GM18519 (cell line): Measurements from ENCODE around the gene PIM2.

Experiments used
- ATAC-seq: cut with Tn5 transposase; IDR thresholded peaks from one replicate; pipeline ENCODE4 v1.9.1; 2021; ENCODE audit warnings: mild to moderate bottlenecking, moderate library complexity; ENCODE audit not compliant: unreplicated experiment, low FRiP score

The PIM2 gene

DNA sequence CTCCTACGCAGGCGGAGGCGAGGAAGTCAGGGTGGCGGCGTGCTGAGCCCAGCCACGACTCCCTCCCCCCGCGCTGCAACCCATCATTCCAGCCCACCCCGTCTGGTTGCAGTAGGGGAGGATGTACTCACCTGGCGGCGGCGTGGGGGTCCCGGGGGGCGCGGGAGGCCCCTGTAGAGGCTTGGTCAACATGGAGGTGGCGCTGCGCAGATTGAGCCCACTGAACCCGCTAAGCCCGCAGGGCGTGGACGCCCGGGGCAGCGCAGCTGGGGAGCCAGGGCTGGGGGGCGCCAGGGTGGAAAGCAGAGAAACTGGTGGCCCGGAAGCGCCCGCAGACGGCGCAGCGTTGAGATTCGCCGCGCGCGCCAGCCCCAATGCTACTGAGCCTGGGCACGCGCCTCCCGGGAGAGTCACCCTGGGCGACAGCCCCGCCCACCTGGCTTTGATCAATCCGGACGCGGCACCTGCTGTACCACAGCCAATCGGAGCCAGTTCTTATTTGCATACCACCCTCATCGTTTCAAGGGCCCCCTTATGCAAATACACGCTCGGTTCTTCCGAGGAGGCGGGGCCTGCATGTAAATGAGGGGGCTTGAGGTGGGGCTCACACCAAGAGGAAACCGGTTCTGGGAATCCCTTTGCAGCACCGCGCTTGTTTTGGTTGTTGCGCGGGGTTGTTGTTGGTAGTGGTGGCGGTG is at the start of gene PIM2:
Gene PIM2 (minus strand): TSS at position 382 of the 698 bp plus-strand sequence. CDS start 190 bp downstream, at position 192.
- ATAC-seq = peak; percentile 63

- ATAC-seq = no peak
Measured at GRCh38 chrX:48968377-48968776, 49.6 kb upstream of the PIM2 start.

- ATAC-seq = no peak
Measured at GRCh38 chrX:48966796-48967579, 48.2 kb upstream of the PIM2 start.

GRCh38 chrX:48965959-48966358 is 47.1 kb upstream of the PIM2 start:
- no peak for ATAC-seq

GRCh38 chrX:48961585-48962091 is 42.8 kb upstream of the PIM2 start:
- ATAC-seq = no peak

DNA sequence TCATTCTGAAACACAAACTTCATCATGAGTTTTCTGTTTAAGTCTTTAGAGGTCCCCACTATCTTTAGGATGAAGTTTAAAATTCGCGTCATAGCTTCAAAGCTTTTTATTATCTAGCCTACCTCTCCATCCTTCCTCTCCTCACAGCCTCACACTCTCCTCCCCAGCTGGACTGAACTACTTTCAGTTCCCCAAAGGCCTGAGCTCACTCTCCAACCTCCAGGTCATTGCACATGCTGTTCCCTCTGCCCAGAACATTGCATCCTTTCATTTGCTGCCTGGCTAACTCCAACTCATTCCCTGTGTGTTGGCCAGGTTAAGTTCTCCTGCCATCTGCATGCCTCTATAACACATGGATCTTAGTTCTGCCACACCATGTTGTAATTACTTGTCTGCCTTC is 41.5 kb upstream of the PIM2 start:
- no peak for ATAC-seq

GRCh38 chrX:48958635-48959094 is 39.8 kb upstream of the PIM2 start:
- no peak for ATAC-seq

DNA sequence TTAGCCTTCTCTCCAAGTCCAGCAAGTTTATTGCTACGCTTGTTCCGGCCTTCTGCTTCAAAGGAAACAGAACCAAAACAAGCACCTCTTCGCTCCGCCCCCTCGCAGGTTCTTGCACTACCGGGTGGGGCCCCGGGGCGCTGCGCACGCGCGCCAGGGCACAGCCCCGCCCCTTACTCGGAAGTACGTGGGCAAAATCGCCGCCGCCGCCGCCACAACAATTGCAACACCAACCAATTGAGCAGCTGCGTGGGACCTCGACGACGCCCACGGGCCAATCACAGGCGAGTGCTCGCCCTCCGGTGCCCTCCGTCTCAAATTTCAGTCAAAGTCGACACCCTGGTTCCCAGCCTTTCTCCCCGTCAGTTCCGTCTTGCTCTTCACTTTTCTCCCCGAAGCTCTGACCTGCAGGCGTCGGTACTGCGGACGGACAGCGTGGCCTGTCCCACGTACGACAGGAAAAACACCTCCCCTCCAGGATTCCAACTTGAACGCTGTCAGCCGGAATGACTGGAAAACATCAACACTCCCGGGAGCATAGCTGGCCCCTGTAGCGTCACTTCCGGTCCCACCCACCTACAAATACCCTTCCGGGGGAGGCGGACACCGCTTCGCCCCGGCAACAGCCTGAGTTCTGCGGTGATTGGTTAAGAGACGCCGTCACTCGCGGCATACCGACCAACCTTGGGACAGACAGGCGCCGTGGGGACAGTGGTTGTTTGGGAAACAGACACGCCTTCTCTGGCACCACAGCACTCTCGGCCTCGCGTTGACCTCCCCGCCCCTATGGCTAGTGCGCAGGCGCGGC is 39.2 kb upstream of the PIM2 start:
- ATAC-seq = peak; percentile 78

- no peak for ATAC-seq
Measured at GRCh38 chrX:48957477-48957826, 38.6 kb upstream of the PIM2 start, which contains the start of gene OTUD5. Gene OTUD5, minus strand, starts transcription at chrX:48957607. Its CDS starts 37 bp downstream, at chrX:48957570.

GRCh38 chrX:48956728-48957414 is 38.0 kb upstream of the PIM2 start:
- ATAC-seq = no peak

DNA sequence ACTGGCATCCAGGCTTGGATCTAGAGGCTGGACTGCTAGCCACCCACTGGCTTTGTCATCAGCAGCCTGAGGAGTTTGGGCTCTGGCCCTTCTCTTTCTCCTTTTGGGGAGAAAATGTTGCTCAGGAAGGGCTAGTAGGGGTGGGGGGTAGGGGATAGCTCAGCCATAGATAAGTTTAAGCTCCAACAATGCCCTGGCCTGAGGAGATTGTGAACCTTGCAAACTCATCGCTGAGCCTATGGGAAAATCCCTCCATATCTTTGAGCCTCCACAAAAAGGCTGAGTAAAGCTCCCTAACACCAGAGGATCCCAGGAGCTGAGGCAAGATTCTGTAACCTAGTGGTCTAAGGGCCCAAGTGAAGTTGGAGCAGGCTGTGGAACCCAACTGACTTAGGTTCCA is 29.8 kb upstream of the PIM2 start:
- ATAC-seq = no peak

GRCh38 chrX:48945517-48946348 is 26.9 kb upstream of the PIM2 start:
- no peak for ATAC-seq

DNA sequence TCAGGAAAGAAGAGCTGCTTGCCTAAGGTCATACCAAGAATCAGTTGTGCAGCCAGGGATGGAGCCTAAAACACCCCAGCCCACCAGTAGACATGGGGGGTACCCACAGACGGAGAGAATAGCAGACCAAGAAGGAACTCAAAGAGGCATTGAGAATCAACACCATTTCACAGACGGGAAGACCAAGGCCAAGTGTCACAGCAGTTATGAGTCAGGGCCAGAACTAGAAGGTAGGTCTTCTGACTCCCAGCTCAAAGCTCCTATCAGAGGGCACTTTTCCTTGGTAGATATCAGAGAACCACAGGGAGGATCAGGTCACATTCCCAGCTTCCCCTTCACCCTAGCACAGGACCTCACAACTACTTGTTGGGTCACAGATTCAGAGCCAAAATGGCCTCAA is 24.1 kb upstream of the PIM2 start:
- ATAC-seq = no peak

- ATAC-seq = no peak
Measured at GRCh38 chrX:48940404-48940955, 21.7 kb upstream of the PIM2 start.

- no peak for ATAC-seq
Measured at GRCh38 chrX:48939524-48940228, 20.9 kb upstream of the PIM2 start.

DNA sequence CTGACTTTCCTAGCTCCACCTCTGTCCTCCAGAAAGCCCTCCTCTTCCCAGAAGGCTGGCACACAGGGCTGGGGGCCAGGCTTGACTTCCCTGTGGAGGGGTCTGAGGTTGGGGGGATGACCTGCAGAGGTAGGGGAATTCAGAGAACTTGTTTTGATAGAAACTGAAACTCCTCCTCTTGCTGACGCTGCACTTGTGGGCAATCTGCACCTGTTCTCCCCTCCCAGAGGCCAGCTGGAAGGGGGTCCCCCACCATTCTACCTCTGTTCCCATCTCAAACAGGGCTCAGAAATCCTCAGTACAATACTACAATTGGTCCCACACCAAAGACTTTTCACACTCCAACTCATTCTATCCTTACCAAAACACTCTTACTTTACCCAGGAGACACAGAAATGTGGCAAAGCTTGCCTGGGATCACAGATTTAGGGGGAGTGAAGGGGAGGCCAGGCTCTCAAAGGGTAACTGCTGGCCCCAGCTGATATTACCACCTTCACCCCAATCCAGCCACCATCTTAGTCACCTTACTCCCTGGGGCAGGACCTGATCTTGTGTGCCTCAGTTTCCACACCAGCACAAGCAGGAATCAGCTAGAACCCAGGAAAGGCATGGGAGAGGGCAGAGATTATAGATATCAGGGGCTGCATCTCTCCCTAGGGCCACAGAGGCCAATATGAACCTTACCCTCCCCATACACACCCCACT is 20.0 kb upstream of the PIM2 start:
- peak; percentile 45 for ATAC-seq

DNA sequence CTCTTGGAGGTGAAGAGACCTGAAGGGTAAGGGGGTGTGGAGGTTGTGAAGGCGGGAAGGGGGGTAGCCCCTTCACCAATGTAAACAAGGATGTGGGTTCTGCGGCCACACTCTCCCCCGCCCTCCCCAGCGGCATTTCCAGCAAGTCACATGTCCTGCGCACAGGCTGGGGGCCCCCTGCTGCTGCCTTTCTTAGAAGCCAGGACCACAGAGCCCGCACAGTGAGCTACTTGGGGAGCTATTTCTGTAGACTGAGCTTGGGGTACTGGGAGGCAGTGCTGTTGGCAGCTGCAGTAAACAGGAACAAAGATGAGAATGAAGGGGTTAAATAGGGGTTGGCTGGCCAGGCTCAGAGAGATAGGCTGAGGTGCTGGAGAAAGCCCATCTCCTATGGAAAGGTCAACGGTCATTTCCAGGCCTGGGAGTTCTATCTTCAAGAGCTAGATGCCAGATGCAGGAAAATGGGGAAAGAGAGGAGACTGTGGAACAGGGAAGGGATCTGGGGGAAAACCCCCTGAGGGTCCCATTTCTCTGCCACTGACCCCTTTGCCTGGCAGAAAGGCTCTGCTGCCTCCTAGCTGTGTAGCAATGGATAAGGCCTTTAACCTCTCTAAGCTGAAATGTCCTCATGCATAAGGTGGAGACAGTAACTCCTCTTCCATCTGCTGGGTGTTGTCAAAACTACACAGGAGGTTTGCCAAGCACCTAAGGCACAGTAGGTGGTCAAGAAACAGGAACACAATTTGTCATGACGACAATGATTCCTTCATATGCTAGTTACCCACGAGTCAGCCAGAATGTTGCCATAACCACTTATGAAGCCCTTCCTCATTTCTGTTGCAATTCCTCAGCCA is 18.5 kb upstream of the PIM2 start:
- no peak for ATAC-seq
